HG02840 (cell line): ENCODE measurements around the gene USP40.
A peak's percentile ranks its signal among the peaks of the same experiment; 100 is the strongest.

Source experiments
- ATAC-seq: cut with Tn5 transposase; IDR thresholded peaks from one replicate; pipeline ENCODE4 v1.9.1; 2021; ENCODE audit warnings: mild to moderate bottlenecking, moderate library complexity, moderate number of reproducible peaks; ENCODE audit not compliant: unreplicated experiment, low FRiP score

Gene USP40

GRCh38 chr2:233563663-233564430 lies 2.7 kb downstream of the USP40 start:
- no peak for ATAC-seq

DNA sequence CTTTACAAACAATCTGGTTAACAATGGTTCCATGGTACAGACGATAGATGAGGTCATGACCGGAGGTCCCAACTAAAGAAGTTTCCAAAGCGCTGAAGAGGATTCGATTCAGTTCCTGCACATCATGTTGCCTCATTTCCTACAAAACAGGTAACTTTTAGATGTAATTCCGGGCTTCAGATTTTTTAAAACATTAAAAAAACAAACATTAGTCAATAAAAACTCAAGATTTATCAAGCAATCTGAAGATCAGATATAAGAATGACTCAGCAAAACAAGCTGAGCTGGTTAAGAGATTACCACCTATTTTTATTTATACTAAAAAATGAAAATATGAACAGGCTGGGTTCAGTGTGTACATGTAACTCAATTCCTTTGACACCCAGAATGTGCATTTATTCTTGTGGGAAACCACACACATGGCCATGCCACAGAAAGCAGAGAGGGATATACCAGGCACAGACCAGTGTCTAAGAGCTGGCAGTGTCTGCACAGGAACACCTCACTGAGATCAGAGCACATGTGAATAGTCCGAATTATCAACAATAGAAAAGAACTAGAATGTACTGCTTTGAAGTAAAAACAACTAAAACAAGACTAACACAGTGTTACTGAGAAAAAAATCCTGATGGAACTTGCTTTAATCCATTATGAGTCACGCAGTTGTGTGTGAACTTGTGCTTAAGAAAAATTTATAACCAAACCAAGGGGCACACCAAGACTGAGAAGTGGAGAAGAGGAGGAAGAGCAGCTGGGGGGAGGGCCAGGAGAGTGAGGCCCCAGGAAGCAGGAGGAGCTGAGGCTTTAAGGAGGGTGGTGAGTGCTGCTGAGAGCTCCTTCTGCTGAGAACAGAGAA lies 9.5 kb downstream of the USP40 start:
- ATAC-seq, result no peak

DNA sequence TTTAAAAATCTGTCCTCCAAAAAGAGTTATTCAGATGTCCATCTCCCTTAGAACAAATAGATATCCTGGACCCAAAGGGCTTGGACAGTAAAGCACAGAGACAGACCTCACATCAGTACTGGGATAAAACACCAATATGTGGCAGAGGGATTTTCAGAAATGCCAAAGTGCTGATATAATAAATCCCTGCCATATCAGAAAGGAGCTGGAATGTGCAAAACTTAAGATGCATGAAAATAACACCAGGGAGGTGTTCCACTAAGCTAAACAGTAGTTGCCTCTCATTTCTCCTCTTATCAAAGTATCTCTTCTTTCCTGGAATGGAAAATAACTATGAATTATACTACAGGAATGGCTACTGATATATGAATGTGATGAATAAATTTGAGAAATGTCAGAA lies 13.2 kb downstream of the USP40 start:
- ATAC-seq, result no peak

- ATAC-seq, result no peak
These were observed 15.1 kb downstream of the USP40 start for GRCh38 chr2:233551491-233551890.

DNA sequence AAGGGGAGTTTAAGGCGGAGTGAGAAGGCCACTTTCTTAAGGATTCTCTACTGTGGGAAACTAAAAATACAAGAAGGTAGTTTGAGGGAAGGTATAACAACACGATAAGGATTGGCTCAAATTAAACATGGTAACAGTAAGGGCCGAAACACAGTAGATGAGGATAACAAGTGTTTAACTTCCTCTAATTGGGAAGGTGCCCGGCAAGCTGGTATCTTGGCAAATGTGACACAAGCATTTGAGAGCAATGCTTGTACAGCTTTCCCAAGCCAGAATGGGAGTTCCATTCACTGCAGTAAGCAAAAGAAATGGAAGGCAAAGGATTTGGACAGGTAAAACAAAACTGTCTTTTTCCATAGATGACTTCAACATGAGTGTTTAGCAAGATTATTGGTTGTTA lies 19.8 kb downstream of the USP40 start:
- no peak for ATAC-seq

- no peak for ATAC-seq
These were observed 20.5 kb downstream of the USP40 start for GRCh38 chr2:233546101-233546500.

DNA sequence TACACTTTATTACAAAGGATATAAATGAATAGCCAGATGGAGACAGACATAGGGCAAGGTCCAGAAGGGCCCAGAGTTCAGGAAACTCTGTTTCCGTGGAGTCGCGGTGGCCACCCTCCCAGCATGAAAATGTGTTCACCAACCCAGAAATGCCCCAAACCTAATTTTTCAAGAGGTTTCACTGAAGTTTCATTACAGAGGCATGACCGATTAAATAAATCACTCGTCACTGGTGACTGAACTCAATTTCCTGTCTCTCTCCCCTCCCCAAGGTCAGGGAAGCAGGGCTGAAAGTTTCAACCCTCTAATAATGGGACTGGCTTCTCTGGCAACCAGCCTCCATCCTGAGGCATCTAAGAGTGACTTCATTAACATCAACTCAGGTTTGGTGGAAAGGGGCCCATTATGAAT lies 22.4 kb downstream of the USP40 start:
- ATAC-seq, result no peak

DNA sequence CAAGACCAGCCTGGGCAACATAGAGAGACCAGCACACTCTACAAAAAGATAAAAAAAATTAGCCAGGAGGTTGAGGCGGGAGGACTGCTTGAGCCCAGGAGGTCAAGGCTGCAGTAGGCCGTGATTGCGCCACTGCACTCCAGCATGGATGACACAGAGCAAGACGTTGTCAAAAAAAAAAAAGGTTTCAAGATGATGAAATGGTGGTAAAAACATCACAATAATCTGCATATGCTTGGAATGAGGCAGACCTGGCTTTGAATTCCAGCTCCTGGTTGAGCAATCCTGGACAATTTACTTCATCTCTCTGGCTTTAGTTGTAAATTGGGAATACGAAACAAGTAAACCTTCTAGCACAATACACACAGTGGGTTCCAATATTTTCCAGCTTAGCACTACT lies 24.1 kb downstream of the USP40 start:
- no peak for ATAC-seq

DNA sequence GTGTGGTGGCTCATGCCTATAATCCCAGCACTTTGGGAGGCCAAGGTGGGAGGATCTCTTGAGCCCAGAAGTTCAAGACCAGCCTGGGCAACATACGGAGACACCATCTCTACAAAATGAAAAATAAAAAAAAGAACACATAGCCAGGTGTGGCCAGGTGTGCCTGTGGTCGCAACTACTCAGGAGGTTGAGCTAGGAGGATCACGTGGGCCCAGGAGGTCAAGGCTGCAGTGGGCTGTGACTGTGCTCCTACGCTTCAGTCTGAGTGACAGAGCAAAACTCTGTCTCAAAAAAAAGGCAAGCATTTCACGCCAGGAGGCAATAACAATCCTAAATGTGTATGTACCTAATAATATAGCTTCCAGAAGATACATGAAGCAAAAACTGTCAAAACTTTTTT lies 27.8 kb downstream of the USP40 start:
- ATAC-seq, result no peak

DNA sequence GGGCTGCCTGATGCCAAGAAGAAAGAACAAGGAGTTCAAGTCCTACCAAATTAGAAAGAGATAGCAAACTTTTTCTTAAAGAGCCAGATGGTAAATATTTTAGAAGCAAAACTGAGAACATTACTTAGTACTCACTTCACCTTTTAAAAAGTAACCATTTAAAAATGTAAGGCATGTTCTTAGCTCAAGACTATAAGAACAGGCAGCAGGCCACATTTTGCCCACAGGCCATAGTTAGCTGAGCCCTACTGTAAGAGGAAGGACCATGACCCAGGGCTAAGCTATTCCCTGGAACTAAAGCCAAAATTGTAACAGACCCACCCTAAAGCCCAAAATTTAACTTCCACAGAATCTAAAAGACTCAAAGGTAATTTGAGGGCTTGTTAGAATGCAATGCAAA lies 31.3 kb downstream of the USP40 start:
- ATAC-seq, result no peak

DNA sequence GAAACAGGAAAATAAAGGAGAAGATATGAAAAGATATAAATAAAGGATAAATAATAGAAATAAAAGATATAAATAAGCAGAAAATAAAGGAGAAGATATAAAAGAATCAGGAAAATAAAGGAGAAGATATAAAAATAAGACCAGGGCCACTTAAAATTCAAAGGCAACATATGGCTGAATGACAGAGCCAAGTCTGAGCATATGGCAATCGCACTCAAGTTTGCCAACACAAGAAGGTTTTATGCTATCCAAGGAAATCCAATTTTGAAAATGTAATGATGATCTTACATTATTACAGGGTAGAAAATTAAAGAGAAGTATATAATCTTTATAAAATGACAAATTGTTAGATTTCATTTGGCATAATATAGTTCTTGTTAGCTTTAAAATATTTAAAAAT lies 33.6 kb downstream of the USP40 start:
- ATAC-seq, result no peak

DNA sequence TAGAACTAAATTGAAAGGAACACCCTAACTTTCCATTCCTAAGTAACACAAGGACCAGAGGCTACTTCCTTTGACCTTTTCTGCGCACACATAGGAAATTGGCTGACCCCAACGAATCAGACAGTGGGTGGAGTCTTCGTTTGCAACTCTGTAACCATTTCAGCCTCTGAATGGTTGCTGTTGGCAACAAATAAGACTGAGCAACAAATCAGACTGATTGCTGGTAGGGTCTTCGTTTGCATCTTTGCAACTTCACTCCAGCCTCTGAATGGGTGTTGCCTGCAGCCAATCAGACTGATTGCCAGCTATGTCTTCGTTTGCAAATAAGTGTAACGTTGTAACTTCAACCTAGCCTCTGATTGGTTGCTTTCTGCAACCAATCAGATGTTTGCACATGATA lies 34.6 kb downstream of the USP40 start:
- ATAC-seq, result no peak

DNA sequence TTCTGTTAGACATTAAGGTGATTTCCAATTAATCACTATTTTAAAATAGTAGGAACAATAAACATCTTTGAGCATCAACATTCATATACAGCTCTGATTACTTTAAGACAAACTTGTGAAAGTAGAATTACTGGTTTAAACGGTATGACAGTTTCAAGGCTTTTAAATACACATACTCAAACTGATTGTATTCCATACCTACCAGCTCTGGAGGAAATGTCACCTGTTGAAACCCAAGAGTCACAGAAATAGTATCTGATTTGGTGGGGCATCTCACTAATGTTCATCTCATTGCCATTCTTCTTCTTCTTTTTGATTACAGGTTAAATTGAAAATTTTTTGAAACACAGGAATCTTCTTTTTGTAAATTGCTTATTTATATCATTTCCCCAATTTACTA lies 36.2 kb downstream of the USP40 start:
- no peak for ATAC-seq

GRCh38 chr2:233528182-233528581 lies 38.4 kb downstream of the USP40 start:
- ATAC-seq, result no peak

- no peak for ATAC-seq
These were observed 40.8 kb downstream of the USP40 start for GRCh38 chr2:233525791-233526190.

DNA sequence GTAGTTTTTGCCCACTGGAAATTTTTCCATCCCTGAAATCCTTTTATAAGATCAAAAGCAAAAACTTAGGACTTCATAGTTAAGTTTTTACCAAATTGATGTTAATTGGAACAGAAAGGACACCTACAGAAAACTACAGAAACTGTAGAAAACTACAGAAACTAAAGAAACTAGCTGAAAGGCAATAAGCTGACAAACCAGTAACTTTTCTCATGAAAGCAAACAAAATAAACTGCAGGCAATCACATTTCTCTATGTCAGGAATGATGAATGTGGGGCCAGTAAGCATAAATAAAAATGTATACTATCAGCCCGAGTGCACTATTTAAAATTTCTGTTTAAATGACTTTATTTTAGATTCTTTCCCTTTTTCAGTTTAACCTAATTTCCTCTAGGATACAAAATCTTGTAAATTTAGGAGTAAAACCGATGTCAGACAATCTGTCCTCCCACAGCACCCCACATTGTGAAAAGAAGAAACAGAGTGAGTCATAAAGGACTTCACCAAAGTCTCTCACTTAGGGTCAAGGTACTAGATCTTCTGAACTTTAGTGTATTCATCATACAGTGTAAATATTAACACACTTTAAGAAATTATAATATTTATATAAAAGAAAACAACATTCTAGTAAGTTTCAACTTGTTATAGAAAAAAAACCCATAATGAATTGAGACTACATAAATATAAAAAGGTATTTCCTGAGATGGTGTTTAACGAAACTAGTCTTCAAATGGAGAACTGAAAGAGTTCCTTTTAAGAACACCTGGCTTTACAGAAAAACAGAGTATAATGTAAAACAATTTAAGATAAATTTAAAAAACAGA lies 46.6 kb downstream of the USP40 start:
- ATAC-seq, result peak; percentile 92

- no peak for ATAC-seq
These were observed 52.5 kb downstream of the USP40 start for GRCh38 chr2:233513953-233514655.

DNA sequence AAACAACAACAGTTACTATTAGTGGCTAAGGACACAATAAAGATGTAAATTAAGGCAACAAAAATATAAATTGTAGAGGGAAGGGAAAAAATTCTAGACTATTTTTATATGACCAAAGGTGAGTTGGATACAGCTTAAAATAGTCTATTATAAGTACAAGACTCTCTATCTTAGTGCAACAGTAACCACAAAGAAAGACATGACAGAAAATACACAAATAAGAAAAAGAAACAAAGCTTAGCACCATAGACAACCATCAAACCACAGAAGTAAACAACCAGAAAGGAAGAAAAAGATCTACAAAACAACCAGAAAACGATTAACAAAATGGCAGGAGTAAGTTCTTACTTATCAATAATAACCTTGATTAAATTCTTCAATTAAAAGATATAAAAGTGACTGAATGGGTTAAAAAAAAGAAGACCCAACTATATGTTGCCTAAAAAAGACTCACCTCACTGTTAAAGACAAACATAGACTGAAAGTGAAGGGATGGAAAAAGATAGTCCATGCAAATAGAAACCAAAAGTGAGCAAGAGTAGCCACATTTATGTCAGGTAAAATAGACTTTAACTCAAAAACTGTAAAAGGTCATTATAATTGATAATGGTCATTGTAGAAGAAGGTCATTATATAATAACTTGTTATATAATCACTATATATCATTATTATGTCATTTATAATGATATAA lies 62.5 kb downstream of the USP40 start:
- no peak for ATAC-seq

- no peak for ATAC-seq
These were observed 63.1 kb downstream of the USP40 start for GRCh38 chr2:233503481-233503880.
